ENCODE measurements around the gene SORBS2.

SORBS2 gene

GRCh38 chr4:185793116-185793485, 18.9 kb downstream of the SORBS2 start:
- no peak for TF ChIP-seq POLR2A (IDR thresholded peaks at IDR 0.05; ENCODE audit: extremely low read depth, insufficient read length)
- TF ChIP-seq MYC (IDR thresholded peaks at IDR 0.05; ENCODE audit: low read depth, low read length) = no peak
- TF ChIP-seq, protein P1, sequence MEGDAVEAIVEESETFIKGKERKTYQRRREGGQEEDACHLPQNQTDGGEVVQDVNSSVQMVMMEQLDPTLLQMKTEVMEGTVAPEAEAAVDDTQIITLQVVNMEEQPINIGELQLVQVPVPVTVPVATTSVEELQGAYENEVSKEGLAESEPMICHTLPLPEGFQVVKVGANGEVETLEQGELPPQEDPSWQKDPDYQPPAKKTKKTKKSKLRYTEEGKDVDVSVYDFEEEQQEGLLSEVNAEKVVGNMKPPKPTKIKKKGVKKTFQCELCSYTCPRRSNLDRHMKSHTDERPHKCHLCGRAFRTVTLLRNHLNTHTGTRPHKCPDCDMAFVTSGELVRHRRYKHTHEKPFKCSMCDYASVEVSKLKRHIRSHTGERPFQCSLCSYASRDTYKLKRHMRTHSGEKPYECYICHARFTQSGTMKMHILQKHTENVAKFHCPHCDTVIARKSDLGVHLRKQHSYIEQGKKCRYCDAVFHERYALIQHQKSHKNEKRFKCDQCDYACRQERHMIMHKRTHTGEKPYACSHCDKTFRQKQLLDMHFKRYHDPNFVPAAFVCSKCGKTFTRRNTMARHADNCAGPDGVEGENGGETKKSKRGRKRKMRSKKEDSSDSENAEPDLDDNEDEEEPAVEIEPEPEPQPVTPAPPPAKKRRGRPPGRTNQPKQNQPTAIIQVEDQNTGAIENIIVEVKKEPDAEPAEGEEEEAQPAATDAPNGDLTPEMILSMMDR (IDR thresholded peaks at IDR 0.05; ENCODE audit: low read depth, low read length) = no peak
- TF ChIP-seq MAX (IDR thresholded peaks at IDR 0.05; ENCODE audit: low read depth, low read length) = no peak
- DNase-seq (ENCODE audit: low read depth) = no peak
- no peak overlapping the region for H3K4me3 ChIP-seq (ENCODE audit: low read depth, low read length)

GRCh38 chr4:185792384-185793115, 19.4 kb downstream of the SORBS2 start:
- DNase-seq (ENCODE audit: low read depth) = no peak

GRCh38 chr4:185787926-185788679, 23.9 kb downstream of the SORBS2 start:
- no peak overlapping the region for H3K4me3 ChIP-seq (ENCODE audit: low read depth, low read length)
- no peak for TF ChIP-seq POLR2A (IDR thresholded peaks at IDR 0.05; ENCODE audit: extremely low read depth, insufficient read length)
- TF ChIP-seq, protein P1 (IDR thresholded peaks at IDR 0.05; ENCODE audit: low read depth, low read length) = no peak
- TF ChIP-seq MAX (IDR thresholded peaks at IDR 0.05; ENCODE audit: low read depth, low read length) = no peak
- no peak for TF ChIP-seq MYC (IDR thresholded peaks at IDR 0.05; ENCODE audit: low read depth, low read length)
- DNase-seq (ENCODE audit: low read depth) = no peak

More at GRCh38 chr4:185792384-185793115, 19.4 kb downstream of the SORBS2 start:
- TF ChIP-seq MYC (IDR thresholded peaks at IDR 0.05; ENCODE audit: low read depth, low read length) = no peak
- TF ChIP-seq POLR2A (IDR thresholded peaks at IDR 0.05; ENCODE audit: extremely low read depth, insufficient read length) = no peak
- no peak for TF ChIP-seq MAX (IDR thresholded peaks at IDR 0.05; ENCODE audit: low read depth, low read length)
- TF ChIP-seq, protein P1 (IDR thresholded peaks at IDR 0.05; ENCODE audit: low read depth, low read length) = no peak
- no peak overlapping the region for H3K4me3 ChIP-seq (ENCODE audit: low read depth, low read length)

DNA sequence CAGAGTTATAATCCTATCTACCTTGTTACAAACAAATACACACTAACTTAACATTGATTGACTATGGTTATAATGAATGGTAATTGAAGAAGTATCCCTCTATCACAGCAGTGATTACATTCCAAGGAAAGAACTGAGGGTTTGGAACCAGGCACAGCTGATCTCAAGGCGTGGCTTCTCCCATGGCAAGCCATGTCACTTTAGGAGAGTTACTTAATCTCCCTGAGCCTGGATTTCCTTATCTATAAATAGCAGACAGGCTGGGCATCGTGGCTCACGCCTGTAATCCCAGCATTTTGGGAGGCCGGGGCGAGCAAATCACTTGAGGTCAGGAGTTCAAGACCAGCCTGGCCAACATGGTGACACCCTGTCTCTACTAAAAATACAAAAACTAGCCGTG, 25.6 kb downstream of the SORBS2 start:
- no peak for TF ChIP-seq POLR2A (IDR thresholded peaks at IDR 0.05; ENCODE audit: extremely low read depth, insufficient read length)
- no peak for TF ChIP-seq MAX (IDR thresholded peaks at IDR 0.05; ENCODE audit: low read depth, low read length)
- TF ChIP-seq, protein P1 (IDR thresholded peaks at IDR 0.05; ENCODE audit: low read depth, low read length) = no peak
- no peak for DNase-seq (ENCODE audit: low read depth)

DNA sequence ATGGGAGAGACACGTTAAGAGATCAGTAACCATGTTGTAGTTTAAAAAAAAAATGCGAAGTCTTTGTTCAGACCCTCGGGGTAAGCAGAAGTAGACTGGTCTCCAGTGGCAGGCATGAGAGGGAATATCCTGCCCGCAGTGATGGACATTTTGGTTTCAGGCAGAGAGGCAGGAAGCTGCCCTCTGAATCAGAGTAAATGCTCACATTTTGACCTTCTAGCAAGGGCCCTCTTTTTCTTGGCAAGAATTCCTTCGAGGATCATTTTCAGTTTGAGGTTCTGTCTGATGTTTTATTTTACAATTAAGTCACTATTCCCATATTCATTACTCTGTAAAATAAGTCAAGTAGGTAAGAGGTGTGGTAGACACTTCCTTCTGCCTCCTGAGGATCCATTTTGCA, 28.4 kb downstream of the SORBS2 start:
- no peak overlapping the region for H3K4me3 ChIP-seq (ENCODE audit: low read depth, low read length)
- no peak for DNase-seq (ENCODE audit: low read depth)
- TF ChIP-seq MYC (IDR thresholded peaks at IDR 0.05; ENCODE audit: low read depth, low read length) (no peak), POLR2A (IDR thresholded peaks at IDR 0.05; ENCODE audit: extremely low read depth, insufficient read length) (no peak), MAX (IDR thresholded peaks at IDR 0.05; ENCODE audit: low read depth, low read length) (no peak)
- TF ChIP-seq, protein P1 (IDR thresholded peaks at IDR 0.05; ENCODE audit: low read depth, low read length) = no peak

More for the DNA sequence above, 25.6 kb downstream of the SORBS2 start:
- H3K4me3 ChIP-seq (ENCODE audit: low read depth, low read length) = no peak overlapping the region

Data from NB4 (cell line).